ENCODE data around the gene VAV3. TPM values are rescaled to one million over a fixed set of nuclear protein-coding genes. Genes with fewer than 3 reads are reported as not detected.

VAV3 gene
- total RNA-seq, 2 experiments from 2014 or later = 2.3 to 8.3 TPM

DNA sequence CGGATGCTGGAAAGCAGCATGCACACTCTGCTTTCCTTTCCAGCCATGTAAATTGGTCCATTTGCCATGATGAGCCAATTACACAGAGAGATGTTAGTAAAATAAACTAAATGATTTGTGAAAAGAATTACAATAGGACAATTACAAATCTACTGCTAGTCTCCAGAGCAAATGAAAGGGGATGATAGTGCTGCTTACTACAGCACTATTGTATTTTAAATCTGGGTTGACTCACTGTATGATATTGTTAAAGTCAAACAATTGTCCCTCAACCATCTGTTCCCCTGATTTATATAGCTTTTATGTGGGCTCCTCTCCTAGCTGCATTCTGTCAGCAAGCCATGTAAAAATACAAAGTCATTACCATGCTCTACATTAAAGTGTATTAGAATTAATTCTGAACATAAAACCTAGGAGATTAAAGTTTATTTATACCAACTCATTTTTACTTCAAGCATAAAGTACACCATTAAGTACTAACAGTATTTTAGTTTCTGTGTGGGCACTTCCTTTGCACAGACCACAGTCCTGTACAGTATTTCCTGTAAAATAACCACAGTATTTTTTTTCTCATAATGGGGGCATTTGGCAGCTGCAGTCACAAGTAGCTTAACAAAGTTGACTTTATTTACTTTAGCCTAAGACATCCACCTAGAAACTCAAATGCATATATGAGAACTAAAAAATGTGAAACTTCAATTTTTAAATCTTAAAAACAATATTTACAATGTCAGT, 135.8 kb downstream of the VAV3 start:
- peak overlapping the region; percentile 57 for H3K27ac ChIP-seq (ENCODE audit: low read depth, low read length, poor library complexity, severe bottlenecking)
- peaks cover 4% of the 10 kb centered on the region; the same call in 1 of the 2 replicates for H3K9me3 ChIP-seq (ENCODE audit: low read length)
- peaks cover 26% of the 10 kb centered on the region for H3K4me1 ChIP-seq (ENCODE audit: insufficient read depth, low read length, poor library complexity, severe bottlenecking)
- H3K79me2 ChIP-seq (ENCODE audit: insufficient read depth, low read depth, low read length) = no peaks in the 10 kb centered on the region
- BruUV-seq (replicated peaks) = no TSS peak
- ChIA-PET POLR2A (interaction anchor here (0.6 to 1.8 kb wide), 15 partner anchors 9 to 924 kb away, joined by 3 to 10 read pairs (median 4); no protein-coding TSS in a partner anchor), CTCF (ENCODE audit: unreplicated experiment) (no interaction called here)
- peak; percentile 73 for DNase-seq (ENCODE audit: low spot score)
- H2AFZ ChIP-seq (ENCODE audit: low read length) = peak overlapping the region; percentile 89
- peak overlapping the region; percentile 22 for H3K4me3 ChIP-seq (ENCODE audit: low read depth, low read length, poor library complexity, severe bottlenecking)
- no peaks in the 10 kb centered on the region for H4K20me1 ChIP-seq (ENCODE audit: insufficient read depth, low read length)
- H3K9me2 ChIP-seq (ENCODE audit: insufficient read depth, low read length) = no peaks in the 10 kb centered on the region
- H3K4me2 ChIP-seq (ENCODE audit: low read length) = peak overlapping the region; percentile 63
- TF ChIP-seq, protein P1, sequence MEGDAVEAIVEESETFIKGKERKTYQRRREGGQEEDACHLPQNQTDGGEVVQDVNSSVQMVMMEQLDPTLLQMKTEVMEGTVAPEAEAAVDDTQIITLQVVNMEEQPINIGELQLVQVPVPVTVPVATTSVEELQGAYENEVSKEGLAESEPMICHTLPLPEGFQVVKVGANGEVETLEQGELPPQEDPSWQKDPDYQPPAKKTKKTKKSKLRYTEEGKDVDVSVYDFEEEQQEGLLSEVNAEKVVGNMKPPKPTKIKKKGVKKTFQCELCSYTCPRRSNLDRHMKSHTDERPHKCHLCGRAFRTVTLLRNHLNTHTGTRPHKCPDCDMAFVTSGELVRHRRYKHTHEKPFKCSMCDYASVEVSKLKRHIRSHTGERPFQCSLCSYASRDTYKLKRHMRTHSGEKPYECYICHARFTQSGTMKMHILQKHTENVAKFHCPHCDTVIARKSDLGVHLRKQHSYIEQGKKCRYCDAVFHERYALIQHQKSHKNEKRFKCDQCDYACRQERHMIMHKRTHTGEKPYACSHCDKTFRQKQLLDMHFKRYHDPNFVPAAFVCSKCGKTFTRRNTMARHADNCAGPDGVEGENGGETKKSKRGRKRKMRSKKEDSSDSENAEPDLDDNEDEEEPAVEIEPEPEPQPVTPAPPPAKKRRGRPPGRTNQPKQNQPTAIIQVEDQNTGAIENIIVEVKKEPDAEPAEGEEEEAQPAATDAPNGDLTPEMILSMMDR (conservative IDR thresholded peaks at IDR 0.05; ENCODE audit: low read length) = no peak
- no peak for TF ChIP-seq EZH2phosphoT487 (IDR thresholded peaks at IDR 0.05; ENCODE audit: borderline replicate concordance, low read depth, low read length)
- H3K36me3 ChIP-seq (ENCODE audit: insufficient read depth, low read length) = no peaks in the 10 kb centered on the region
- intact Hi-C loops (cut with micrococcal nuclease; ENCODE audit: unreplicated experiment) = loop anchor here (2.0 to 5.0 kb wide), 2 partner anchors 48 to 68 kb away; no protein-coding TSS in a partner anchor

GRCh38 chr1:107824946-107825345, 140.0 kb downstream of the VAV3 start:
- no peak for DNase-seq (ENCODE audit: low spot score)
- no peak overlapping the region for H3K4me2 ChIP-seq (ENCODE audit: low read length)
- H4K20me1 ChIP-seq (ENCODE audit: insufficient read depth, low read length) = no peaks in the 10 kb centered on the region
- H3K4me1 ChIP-seq (ENCODE audit: insufficient read depth, low read length, poor library complexity, severe bottlenecking) = peaks cover 25% of the 10 kb centered on the region
- no peaks in the 10 kb centered on the region for H3K36me3 ChIP-seq (ENCODE audit: insufficient read depth, low read length)
- ChIA-PET POLR2A (no interaction called here), CTCF (ENCODE audit: unreplicated experiment) (no interaction called here)
- BruUV-seq (replicated peaks) = no TSS peak
- peaks cover under 1% of the 10 kb centered on the region; the same call in 1 of the 2 replicates for H3K9me3 ChIP-seq (ENCODE audit: low read length)
- no peak overlapping the region for H3K4me3 ChIP-seq (ENCODE audit: low read depth, low read length, poor library complexity, severe bottlenecking)
- no peaks in the 10 kb centered on the region for H3K9me2 ChIP-seq (ENCODE audit: insufficient read depth, low read length)
- H2AFZ ChIP-seq (ENCODE audit: low read length) = no peak overlapping the region
- intact Hi-C loops (cut with micrococcal nuclease; ENCODE audit: unreplicated experiment) = loop anchor here (5.0 kb wide), 1 partner anchor 52 kb away; no protein-coding TSS in a partner anchor
- H3K79me2 ChIP-seq (ENCODE audit: insufficient read depth, low read depth, low read length) = no peaks in the 10 kb centered on the region
- H3K27ac ChIP-seq (ENCODE audit: low read depth, low read length, poor library complexity, severe bottlenecking) = no peak overlapping the region
- TF ChIP-seq, protein P1 (conservative IDR thresholded peaks at IDR 0.05; ENCODE audit: low read length) = no peak
- no peak for TF ChIP-seq EZH2phosphoT487 (IDR thresholded peaks at IDR 0.05; ENCODE audit: borderline replicate concordance, low read depth, low read length)

GRCh38 chr1:107821340-107821739, 143.6 kb downstream of the VAV3 start:
- no peaks in the 10 kb centered on the region for H3K9me2 ChIP-seq (ENCODE audit: insufficient read depth, low read length)
- H3K4me2 ChIP-seq (ENCODE audit: low read length) = no peak overlapping the region
- no TSS peak for BruUV-seq (replicated peaks)
- no peak for DNase-seq (ENCODE audit: low spot score)
- no peak overlapping the region for H3K4me3 ChIP-seq (ENCODE audit: low read depth, low read length, poor library complexity, severe bottlenecking)
- POLR2A ChIA-PET = interaction anchor here (0.6 to 1.0 kb wide), 4 partner anchors 8 to 1255 kb away, joined by 3 to 4 read pairs (median 3); partner anchors contain the start of genes TAF13 and VAV3
- H2AFZ ChIP-seq (ENCODE audit: low read length) = no peak overlapping the region
- no peaks in the 10 kb centered on the region for H3K79me2 ChIP-seq (ENCODE audit: insufficient read depth, low read depth, low read length)
- H4K20me1 ChIP-seq (ENCODE audit: insufficient read depth, low read length) = no peaks in the 10 kb centered on the region
- H3K9me3 ChIP-seq (ENCODE audit: low read length) = no peaks in the 10 kb centered on the region
- no peaks in the 10 kb centered on the region for H3K4me1 ChIP-seq (ENCODE audit: insufficient read depth, low read length, poor library complexity, severe bottlenecking)
- CTCF ChIA-PET (ENCODE audit: unreplicated experiment) = interaction anchor here (0.5 kb wide), 1 partner anchor 186 kb away, joined by 3 read pairs; no protein-coding TSS in a partner anchor
- no peak overlapping the region for H3K27ac ChIP-seq (ENCODE audit: low read depth, low read length, poor library complexity, severe bottlenecking)
- no peaks in the 10 kb centered on the region for H3K36me3 ChIP-seq (ENCODE audit: insufficient read depth, low read length)
- TF ChIP-seq EZH2phosphoT487 (IDR thresholded peaks at IDR 0.05; ENCODE audit: borderline replicate concordance, low read depth, low read length) = no peak
- TF ChIP-seq, protein P1 (conservative IDR thresholded peaks at IDR 0.05; ENCODE audit: low read length) = no peak
- intact Hi-C loops (cut with micrococcal nuclease; ENCODE audit: unreplicated experiment) = no loop called here

Data from OCI-LY7 (cell line).